Stimulated activated CD8-positive, alpha-beta memory T cell treated with anti-CD3 and anti-CD28 coated beads, Interleukin-4, amount 100 ng/mL, for 48 hours (primary cell): ENCODE measurements around the gene PCDH10.

Experiments used
- DNase-seq: peaks from one replicate; pipeline ENCODE4 v3.0.0-alpha.2; 2020

Gene PCDH10, protein sequence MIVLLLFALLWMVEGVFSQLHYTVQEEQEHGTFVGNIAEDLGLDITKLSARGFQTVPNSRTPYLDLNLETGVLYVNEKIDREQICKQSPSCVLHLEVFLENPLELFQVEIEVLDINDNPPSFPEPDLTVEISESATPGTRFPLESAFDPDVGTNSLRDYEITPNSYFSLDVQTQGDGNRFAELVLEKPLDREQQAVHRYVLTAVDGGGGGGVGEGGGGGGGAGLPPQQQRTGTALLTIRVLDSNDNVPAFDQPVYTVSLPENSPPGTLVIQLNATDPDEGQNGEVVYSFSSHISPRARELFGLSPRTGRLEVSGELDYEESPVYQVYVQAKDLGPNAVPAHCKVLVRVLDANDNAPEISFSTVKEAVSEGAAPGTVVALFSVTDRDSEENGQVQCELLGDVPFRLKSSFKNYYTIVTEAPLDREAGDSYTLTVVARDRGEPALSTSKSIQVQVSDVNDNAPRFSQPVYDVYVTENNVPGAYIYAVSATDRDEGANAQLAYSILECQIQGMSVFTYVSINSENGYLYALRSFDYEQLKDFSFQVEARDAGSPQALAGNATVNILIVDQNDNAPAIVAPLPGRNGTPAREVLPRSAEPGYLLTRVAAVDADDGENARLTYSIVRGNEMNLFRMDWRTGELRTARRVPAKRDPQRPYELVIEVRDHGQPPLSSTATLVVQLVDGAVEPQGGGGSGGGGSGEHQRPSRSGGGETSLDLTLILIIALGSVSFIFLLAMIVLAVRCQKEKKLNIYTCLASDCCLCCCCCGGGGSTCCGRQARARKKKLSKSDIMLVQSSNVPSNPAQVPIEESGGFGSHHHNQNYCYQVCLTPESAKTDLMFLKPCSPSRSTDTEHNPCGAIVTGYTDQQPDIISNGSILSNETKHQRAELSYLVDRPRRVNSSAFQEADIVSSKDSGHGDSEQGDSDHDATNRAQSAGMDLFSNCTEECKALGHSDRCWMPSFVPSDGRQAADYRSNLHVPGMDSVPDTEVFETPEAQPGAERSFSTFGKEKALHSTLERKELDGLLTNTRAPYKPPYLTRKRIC

GRCh38 chr4:133148690-133149363 is at the start of gene PCDH10:
PCDH10 (plus strand) TSS chr4:133149294; CDS start chr4:133150141, 847 bp downstream.
- peak; percentile 64 for DNase-seq

GRCh38 chr4:133102043-133102442 is 47.1 kb upstream of the PCDH10 start:
- no peak for DNase-seq

DNA sequence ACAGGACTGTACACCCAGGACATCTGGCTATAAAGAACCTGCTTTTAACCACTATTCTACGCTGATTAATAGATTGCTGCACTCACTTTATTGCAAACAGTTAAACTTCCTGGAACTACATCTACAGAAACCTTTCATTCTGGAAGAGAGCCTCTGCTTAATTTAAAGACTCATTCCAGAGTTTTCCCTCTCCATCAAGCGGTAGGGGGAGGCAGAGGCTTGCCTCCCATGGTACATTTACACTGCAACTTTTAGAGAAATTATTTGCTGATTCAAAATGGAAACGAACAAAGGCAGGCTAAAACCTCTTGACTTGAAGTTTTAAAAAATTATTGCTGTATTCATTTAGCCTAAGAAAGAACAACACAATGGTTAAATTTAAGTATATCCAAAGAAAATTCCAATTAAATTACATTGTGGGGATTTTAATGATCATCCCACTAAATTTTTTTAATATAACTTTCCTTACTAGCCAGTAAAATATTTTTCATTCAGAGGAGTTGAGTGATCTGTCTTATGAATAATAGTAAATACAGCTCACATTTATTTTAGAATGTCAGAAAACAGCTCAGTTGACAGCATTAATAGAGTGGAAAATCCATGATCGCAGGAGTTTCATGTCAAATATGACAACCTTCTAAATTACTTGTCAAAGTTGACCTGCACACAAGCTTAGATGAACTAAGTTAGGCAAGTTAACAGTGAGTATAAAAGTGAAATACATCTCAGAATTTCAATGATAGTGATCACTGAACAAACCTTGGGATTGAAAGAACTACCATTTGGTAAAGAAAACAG is 46.3 kb upstream of the PCDH10 start:
- DNase-seq, result no peak

DNA sequence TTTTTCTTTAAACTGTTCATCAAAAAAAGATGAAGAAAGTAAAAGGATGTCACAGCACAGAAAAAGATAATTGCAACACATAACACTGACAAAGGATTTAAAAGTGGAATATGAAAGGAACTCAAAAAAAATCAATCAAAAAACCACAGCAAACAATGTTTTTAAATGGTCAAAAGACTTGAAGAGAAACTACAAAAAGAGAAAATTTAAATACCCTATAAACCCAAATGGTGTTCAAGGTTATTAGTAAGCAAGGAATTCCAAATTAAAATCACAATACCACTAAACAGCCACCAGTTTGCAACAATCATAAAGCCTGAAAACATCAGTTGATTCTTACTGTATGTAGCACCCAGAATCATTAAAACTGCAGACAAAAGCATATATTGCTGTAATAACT is 36.5 kb upstream of the PCDH10 start:
- DNase-seq, result no peak

- no peak for DNase-seq
Measured at GRCh38 chr4:133124746-133125145, 24.3 kb upstream of the PCDH10 start.

GRCh38 chr4:133127500-133127899 is 21.6 kb upstream of the PCDH10 start:
- no peak for DNase-seq

GRCh38 chr4:133129237-133129636 is 19.9 kb upstream of the PCDH10 start:
- no peak for DNase-seq

- DNase-seq, result no peak
Measured at GRCh38 chr4:133130171-133130570, 18.9 kb upstream of the PCDH10 start.

DNA sequence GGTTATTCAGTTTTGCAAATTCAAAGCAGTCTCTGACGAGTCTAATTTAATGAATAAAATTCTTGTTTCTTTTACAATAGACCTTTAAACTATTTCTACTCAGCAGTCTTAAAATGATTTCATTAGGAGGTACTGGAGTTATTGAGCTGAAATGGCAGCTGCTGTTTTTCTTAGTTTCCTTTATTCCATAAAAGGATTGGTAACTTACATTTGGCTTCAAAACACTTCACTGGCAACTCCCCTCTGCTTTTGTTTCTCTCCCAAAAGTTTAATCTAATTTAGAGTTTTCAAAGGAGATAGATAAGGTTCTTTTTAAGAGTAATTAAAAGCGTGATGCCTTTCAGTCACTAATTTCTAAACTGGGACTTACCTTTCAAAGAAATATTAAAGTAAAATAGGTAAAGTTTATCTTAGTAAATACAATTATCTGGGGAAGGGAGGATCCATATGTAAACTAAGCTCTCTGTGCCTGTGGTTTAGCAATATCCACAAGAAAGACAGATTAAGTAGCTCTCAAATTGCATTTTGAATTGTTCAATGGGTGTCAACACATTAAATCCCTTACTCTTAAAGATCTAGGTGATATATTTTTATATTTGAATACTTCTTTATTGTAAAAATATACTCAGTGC is 17.1 kb upstream of the PCDH10 start:
- DNase-seq, result no peak

DNA sequence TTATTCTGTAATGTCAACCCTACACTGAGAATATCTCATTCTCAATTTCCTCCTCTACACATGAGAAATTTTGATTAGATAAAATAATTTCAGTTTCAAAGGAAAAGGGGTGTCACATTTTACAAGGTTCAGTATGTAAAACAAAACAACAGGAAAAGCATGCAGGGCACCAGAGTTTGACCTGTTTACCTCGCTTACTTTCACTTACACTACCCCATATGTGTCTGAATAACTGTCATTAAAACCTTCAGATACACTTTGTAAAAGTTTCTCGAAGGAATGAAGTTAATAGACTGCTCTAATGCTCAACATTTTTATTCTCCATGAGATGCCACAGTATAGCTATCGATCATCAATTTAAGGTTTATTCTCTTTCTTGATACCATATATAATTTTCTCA is 12.3 kb upstream of the PCDH10 start:
- no peak for DNase-seq

- DNase-seq, result no peak
Measured at GRCh38 chr4:133137571-133137970, 11.5 kb upstream of the PCDH10 start.

DNA sequence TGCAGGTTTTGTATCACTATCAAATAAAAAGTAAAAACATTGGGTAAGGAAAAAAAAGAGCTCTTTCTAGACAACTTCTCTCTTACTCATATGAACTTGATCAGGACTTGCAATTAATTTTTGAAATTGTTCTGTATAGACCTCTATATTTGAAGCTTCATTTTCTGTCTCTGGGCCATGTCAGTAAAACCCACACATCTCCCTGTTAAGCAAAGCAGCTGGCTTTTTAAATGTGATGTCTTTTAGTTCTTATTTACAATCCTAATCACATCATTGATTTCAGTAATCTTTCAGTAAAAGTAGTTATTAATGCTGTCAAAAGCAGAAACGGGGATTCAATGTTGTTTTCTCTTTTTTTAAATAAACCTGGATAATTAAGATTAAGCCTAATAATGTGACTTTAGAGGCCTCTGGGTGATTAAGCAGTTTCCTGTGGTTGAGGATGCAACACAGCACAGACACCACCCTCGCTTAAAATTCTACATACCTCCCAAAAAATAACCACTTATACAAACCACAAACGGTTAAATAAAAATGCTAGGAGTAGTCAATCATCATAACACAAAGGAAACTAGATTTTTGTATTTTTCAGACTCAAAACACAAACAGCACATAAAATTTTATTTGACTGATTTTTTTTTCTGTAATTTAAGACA is 5.2 kb upstream of the PCDH10 start:
- DNase-seq, result no peak

GRCh38 chr4:133145241-133145640 is 3.9 kb upstream of the PCDH10 start:
- no peak for DNase-seq

GRCh38 chr4:133145758-133146573 is 3.1 kb upstream of the PCDH10 start:
- DNase-seq, result no peak

- DNase-seq, result peak; percentile 49
Measured at GRCh38 chr4:133146574-133147241, 2.4 kb upstream of the PCDH10 start.

- DNase-seq, result no peak
Measured at GRCh38 chr4:133147286-133147821, 1.7 kb upstream of the PCDH10 start.

GRCh38 chr4:133147921-133148689 is 989 bp upstream of the PCDH10 start:
- DNase-seq, result no peak

GRCh38 chr4:133149364-133149695 is 236 bp downstream of the PCDH10 start:
- no peak for DNase-seq
